Measurements from ENCODE around the gene PROM2. TPM values are rescaled to one million over a fixed set of nuclear protein-coding genes. Genes with fewer than 3 reads are reported as not detected.
"Not testable (repeated sequence)": the region's sequence is repeated elsewhere in the genome, so short reads cannot be mapped to it uniquely, and the experiment has no call there.

Gene PROM2
- total RNA-seq, 1 experiment from 2014 or later: 64.2 TPM

- TF ChIP-seq CTCF (conservative IDR thresholded peaks at IDR 0.05; ENCODE audit: low read depth, low read length) (no peak), EZH2phosphoT487 (IDR thresholded peaks at IDR 0.05; ENCODE audit: borderline replicate concordance, low read length) (no peak)
- H3K4me1 ChIP-seq (ENCODE audit: insufficient read depth, low read length): peaks cover under 1% of the 10 kb centered on the region; the same call in 1 of the 2 replicates
- ChIA-PET CTCF (no interaction called here), POLR2A (ENCODE audit: unreplicated experiment) (no interaction called here)
- H3K9me3 ChIP-seq (ENCODE audit: low read length): no peaks in the 10 kb centered on the region
- no peak overlapping the region for H3K4me2 ChIP-seq (ENCODE audit: low read length)
- no peaks in the 10 kb centered on the region for H3K9me2 ChIP-seq (replicated peaks; ENCODE audit: low read length)
- H3K36me3 ChIP-seq (ENCODE audit: low read depth, low read length): no peaks in the 10 kb centered on the region
- H3K27me3 ChIP-seq (ENCODE audit: low read length): no peaks in the 10 kb centered on the region
- H3K4me3 ChIP-seq (ENCODE audit: low read length): no peak overlapping the region
- H2AFZ ChIP-seq (ENCODE audit: low read length): no peak overlapping the region
- DNase-seq (no peak), ATAC-seq (no peak)
- no peaks in the 10 kb centered on the region for H4K20me1 ChIP-seq (ENCODE audit: low read length)
- no peak overlapping the region for H3K27ac ChIP-seq (ENCODE audit: low read length)
- H3F3A ChIP-seq (ENCODE audit: low read length, unreplicated experiment): no peaks in the 10 kb centered on the region
- no peak overlapping the region for H3K9ac ChIP-seq (ENCODE audit: low read length)
- BruUV-seq (replicated peaks): no TSS peak
- intact Hi-C loops (cut with micrococcal nuclease): no loop called here
- no peaks in the 10 kb centered on the region for H3K79me2 ChIP-seq (ENCODE audit: low read length)
Measured at GRCh38 chr2:95268211-95269035, 5.8 kb upstream of the PROM2 start.

- Histone ChIP-seq H3K79me2 (ENCODE audit: low read length) (no peaks in the 10 kb centered on the region), H3K9ac (ENCODE audit: low read length) (no peak overlapping the region), H4K20me1 (ENCODE audit: low read length) (no peaks in the 10 kb centered on the region), H3K9me2 (replicated peaks; ENCODE audit: low read length) (no peaks in the 10 kb centered on the region), H3K27me3 (ENCODE audit: low read length) (no peaks in the 10 kb centered on the region), H3K27ac (ENCODE audit: low read length) (no peak overlapping the region), H3K4me2 (ENCODE audit: low read length) (no peak overlapping the region), H3F3A (ENCODE audit: low read length, unreplicated experiment) (no peaks in the 10 kb centered on the region), H3K9me3 (ENCODE audit: low read length) (no peaks in the 10 kb centered on the region), H3K36me3 (ENCODE audit: low read depth, low read length) (no peaks in the 10 kb centered on the region), H2AFZ (ENCODE audit: low read length) (no peak overlapping the region), H3K4me3 (ENCODE audit: low read length) (no peak overlapping the region), H3K4me1 (ENCODE audit: insufficient read depth, low read length) (peaks cover 8% of the 10 kb centered on the region)
- CTCF ChIA-PET: no interaction called here
- no TSS peak for BruUV-seq (replicated peaks)
- intact Hi-C loops (cut with micrococcal nuclease): no loop called here
- TF ChIP-seq EZH2phosphoT487 (IDR thresholded peaks at IDR 0.05; ENCODE audit: borderline replicate concordance, low read length) (no peak), CTCF (conservative IDR thresholded peaks at IDR 0.05; ENCODE audit: low read depth, low read length) (no peak), EZH2 (IDR thresholded peaks at IDR 0.05; ENCODE audit: low read length, unreplicated experiment) (no peak)
- POLR2A ChIA-PET (ENCODE audit: unreplicated experiment): no interaction called here
- DNase-seq (no peak), ATAC-seq (no peak)
Measured at GRCh38 chr2:95269036-95269680, 5.1 kb upstream of the PROM2 start.

- H3K79me2 ChIP-seq (ENCODE audit: low read length): not testable (repeated sequence)
Measured at GRCh38 chr2:95269745-95270144, 4.5 kb upstream of the PROM2 start.

More at GRCh38 chr2:95269745-95270144, 4.5 kb upstream of the PROM2 start:
- BruUV-seq (replicated peaks); H2AFZ ChIP-seq (ENCODE audit: low read length); H3K4me2 ChIP-seq (ENCODE audit: low read length); H4K20me1 ChIP-seq (ENCODE audit: low read length); H3F3A ChIP-seq (ENCODE audit: low read length, unreplicated experiment); H3K9me2 ChIP-seq (replicated peaks; ENCODE audit: low read length); DNase-seq; POLR2A ChIA-PET (ENCODE audit: unreplicated experiment); intact Hi-C loops (cut with micrococcal nuclease); CTCF ChIA-PET; ATAC-seq; H3K36me3 ChIP-seq (ENCODE audit: low read depth, low read length); H3K9me3 ChIP-seq (ENCODE audit: low read length); H3K4me3 ChIP-seq (ENCODE audit: low read length); H3K27ac ChIP-seq (ENCODE audit: low read length); H3K9ac ChIP-seq (ENCODE audit: low read length); H3K27me3 ChIP-seq (ENCODE audit: low read length): not testable (repeated sequence)
- peaks cover 13% of the 10 kb centered on the region for H3K4me1 ChIP-seq (ENCODE audit: insufficient read depth, low read length)

Data from PC-3 (cell line).